Gastrocnemius medialis (tissue), 4 donors: ENCODE data around the gene FGD4.

Experiments used
- POLR2A ChIP-seq, 2 donors: fragments of 450-650 bp; IDR thresholded peaks; one replicate each; pipeline ENCODE4 v1.6.1; 2017; ENCODE audit warnings: antibody characterized with exemption in 2 of 2, mild to moderate bottlenecking in 2 of 2, moderate library complexity in 2 of 2
- TF ChIP-seq, protein P1 (sequence below), 5 experiments: fragments of 450-650 bp in 3 of 5; fragments of 200-600 bp in 2 of 5; sonication (generic) in 2 of 5; IDR thresholded peaks in 4 of 5; conservative IDR thresholded peaks in 1 of 5; 1 replicate in 4 of 5; 2 replicates in 1 of 5; pipeline ENCODE4 v1.5.1; 2016 to 2019; ENCODE audit warnings: antibody characterized with exemption in 5 of 5, mild to moderate bottlenecking in 3 of 5, moderate library complexity in 3 of 5

DNA sequence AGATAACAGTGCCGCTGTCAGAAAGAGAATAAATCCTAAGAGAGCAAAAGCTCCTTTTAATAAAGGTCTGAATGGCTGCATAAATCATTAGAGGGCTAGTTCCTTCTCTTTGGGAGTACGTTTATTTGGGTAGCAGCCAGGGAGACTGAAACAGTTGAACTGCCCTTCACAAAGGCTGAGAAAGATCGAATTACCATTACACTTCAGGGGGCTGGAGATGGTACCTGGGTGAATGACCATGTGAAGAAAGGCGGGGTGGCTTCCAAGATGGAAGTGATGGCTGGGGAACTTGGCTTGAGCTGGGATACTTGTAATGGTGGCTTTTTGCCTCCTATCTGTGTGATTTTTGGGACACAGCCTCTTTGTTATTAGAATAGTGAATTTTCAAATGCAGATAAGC lies 1.7 kb upstream of the FGD4 start:
- TF ChIP-seq, protein P1, sequence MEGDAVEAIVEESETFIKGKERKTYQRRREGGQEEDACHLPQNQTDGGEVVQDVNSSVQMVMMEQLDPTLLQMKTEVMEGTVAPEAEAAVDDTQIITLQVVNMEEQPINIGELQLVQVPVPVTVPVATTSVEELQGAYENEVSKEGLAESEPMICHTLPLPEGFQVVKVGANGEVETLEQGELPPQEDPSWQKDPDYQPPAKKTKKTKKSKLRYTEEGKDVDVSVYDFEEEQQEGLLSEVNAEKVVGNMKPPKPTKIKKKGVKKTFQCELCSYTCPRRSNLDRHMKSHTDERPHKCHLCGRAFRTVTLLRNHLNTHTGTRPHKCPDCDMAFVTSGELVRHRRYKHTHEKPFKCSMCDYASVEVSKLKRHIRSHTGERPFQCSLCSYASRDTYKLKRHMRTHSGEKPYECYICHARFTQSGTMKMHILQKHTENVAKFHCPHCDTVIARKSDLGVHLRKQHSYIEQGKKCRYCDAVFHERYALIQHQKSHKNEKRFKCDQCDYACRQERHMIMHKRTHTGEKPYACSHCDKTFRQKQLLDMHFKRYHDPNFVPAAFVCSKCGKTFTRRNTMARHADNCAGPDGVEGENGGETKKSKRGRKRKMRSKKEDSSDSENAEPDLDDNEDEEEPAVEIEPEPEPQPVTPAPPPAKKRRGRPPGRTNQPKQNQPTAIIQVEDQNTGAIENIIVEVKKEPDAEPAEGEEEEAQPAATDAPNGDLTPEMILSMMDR (IDR thresholded peaks at IDR 0.05 in 4 of 5, conservative IDR thresholded peaks at IDR 0.05 in 1 of 5) = no peak
- TF ChIP-seq POLR2A (IDR thresholded peaks at IDR 0.05) = no peak
